ENCODE data around the gene ST3GAL4.
A peak's percentile ranks its signal among the peaks of the same experiment; 100 is the strongest.

Gene ST3GAL4

DNA sequence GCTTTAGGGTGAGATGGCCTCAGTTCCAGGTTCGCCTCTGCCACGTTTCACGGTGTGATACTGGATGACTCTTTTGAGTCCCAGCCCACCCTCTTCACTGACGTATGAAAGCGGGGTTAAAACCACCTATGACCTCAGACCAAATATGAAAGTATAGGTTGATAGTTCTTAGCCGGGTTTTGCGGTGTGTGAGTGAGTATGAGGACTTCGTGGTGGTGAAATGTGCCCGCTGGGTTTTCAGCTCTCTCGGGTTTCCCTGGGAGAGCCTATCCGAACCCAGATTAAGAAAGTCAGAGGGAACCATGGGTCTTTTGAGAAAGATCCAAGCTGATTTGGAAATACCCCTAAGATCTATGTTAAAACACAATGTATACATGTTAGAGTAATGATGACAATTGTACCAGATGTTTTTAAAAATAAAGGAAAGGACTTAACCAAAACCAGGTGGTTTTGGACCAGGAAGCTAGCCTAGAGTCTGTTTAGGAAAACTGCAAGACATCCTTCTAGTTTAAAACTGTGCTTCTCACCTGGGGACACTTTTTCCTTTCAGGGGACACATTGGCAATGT is 25.8 kb upstream of the ST3GAL4 start:
- no peak for DNase-seq (ENCODE audit: low spot score)

GRCh38 chr11:126331286-126331685 is 24.2 kb upstream of the ST3GAL4 start:
- DNase-seq (ENCODE audit: low spot score), result no peak

DNA sequence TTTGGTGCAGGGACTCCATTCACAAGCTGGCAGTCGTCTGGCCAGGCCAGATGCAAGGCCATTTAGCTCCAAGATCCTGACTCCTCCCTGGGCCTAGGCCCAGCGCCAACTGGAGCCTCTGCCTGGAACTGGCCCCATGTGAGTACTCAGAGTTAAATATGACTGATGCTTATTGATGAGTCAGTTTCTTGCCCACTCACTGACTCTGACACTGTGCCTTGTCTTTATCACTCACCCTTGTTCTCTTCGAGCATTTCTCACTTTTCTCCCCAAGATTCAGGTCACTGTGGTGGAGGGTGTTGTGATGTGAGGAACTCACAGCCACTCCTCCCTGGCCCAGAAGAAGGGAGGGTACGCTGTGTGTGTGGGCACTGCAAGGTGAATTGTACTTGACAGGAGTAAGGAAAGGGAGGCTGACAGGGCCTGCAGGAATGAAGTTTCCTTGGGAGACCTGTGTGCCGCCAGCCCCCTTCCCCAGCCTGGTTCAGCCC is 23.2 kb upstream of the ST3GAL4 start:
- DNase-seq (ENCODE audit: low spot score), result peak; percentile 86

GRCh38 chr11:126333142-126333541 is 22.3 kb upstream of the ST3GAL4 start:
- DNase-seq (ENCODE audit: low spot score), result no peak

DNA sequence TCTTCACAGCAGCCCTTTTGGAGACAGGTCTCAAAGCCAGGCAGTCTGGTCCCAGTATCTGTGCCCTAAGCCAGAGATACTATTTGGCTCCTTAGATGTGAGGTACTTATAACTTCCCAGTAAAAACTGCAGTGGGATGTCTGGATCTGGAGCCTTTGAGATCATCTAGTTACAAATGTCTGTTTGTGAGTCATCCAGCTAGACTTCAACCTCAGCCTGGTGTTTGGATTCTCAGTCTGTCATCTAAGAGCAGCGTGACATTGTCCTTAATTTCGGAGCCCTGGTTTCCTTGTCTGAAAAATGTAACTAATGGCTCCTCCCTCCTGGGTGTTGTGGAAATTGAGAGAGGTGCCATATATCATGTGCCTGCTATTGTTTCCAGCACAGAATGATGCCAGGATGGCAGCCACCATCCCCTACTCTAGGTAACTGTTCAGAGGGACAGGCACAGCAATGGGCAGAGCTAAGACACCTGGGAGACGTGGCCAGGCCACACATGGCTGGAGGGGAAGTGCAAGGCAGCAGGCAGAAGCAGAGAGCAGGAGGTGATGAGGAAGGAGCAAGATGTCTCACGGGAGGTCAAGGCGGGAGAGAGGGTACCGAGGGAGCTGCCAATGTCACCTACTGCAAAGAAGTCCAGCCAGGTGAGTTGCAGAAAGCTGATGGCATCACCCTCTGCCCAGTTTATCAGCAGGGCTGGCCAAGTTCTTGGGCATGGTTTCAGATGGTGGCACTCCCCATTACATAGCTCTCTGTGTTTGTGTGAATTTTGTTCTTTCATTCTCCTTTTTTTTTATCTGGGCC is 20.6 kb upstream of the ST3GAL4 start:
- peak; percentile 58 for DNase-seq (ENCODE audit: low spot score)

DNA sequence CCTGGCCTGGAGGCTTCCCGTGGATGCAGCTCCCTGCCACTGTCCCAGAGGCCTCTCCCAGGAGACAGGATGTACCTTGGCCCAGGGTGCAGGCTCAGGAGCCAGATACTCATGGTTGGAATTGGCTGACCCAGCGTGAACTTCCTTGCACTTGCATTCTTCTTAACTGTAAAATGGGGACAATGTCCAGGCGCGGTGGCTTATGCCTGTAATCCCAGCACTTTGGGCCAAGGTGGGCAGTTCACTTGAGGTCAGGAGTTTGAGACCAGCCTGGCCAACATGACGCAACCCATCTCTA is 20.1 kb upstream of the ST3GAL4 start:
- no peak for DNase-seq (ENCODE audit: low spot score)

DNA sequence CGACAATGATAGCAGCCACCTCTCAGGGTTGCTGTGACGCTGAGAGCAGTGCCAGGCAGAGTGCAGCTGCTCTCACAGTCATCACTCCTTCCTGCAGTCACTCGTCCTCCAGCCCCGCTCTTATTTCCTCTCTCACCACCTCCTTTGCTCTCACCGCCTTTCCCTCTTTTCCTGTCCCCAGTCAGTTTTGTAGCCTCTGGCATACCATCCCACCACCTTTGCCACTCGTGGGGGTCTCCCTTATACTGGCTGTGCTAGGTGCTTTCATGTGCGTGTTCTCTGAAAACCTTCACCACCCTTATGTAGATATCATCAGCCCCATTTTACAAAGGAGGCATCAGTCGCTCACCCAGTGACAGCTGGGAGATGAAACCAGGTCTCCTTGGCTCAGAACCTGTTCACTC is 19.3 kb upstream of the ST3GAL4 start:
- no peak for DNase-seq (ENCODE audit: low spot score)

DNA sequence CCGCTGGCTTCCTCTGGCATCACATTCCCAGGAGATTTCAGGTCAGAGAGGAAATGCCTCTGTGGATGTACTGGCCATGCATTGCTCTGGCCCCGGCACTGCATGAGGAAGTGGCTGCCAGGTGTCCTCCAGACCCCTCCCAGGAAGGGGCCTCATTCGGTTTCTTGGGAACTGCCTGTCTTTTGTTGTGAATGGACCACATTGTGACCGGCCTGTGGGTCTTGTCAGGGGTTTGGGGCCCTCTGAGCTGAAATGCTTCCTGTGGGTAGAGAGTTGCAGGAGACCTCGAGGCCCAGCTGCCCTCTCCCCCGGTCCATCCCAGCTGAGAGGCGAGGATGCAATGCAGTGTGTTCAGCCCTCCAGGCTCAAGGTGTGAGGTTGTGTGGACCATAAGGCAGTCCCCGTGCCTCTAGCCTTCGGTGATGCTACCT is 18.8 kb upstream of the ST3GAL4 start:
- DNase-seq (ENCODE audit: low spot score), result no peak

GRCh38 chr11:126337126-126337473 is 18.4 kb upstream of the ST3GAL4 start:
- no peak for DNase-seq (ENCODE audit: low spot score)

DNA sequence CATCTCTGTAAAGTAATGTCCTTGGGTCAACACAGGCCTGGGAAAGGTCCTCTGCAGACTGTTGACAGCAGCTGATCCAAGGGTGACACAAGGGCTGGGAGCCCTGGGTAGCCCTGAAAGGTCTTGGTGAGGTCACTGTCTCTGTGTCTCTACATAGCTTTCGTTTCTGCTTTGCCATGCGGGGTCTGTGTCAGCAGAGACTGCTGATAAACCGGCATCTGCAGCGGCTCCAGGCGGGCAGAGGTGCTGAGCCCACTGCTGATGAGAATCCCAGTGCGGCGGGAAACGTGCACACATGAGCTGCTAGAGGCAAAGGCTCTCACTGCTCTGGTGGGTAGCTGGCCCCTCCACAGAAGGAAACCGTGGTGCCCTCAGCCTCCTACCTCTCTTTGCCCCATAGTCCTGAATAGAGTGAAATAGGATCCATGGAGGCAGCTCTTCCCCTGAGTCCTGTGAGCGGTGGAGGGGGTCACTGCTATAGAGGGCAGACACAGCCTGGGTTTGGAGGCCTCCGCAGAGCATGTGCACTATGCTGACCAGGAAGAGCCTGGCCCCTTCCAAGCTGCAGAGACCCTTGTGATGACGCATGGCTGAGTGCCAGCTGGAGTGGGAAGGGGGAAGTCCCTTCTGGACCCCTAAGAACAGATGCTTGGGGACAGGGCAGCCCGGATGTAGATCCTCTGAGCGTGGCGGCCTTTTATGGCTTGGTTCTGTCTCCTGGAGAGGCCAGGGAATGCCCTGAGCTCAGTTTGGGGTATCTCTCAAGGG is 17.8 kb upstream of the ST3GAL4 start:
- no peak for DNase-seq (ENCODE audit: low spot score)

DNA sequence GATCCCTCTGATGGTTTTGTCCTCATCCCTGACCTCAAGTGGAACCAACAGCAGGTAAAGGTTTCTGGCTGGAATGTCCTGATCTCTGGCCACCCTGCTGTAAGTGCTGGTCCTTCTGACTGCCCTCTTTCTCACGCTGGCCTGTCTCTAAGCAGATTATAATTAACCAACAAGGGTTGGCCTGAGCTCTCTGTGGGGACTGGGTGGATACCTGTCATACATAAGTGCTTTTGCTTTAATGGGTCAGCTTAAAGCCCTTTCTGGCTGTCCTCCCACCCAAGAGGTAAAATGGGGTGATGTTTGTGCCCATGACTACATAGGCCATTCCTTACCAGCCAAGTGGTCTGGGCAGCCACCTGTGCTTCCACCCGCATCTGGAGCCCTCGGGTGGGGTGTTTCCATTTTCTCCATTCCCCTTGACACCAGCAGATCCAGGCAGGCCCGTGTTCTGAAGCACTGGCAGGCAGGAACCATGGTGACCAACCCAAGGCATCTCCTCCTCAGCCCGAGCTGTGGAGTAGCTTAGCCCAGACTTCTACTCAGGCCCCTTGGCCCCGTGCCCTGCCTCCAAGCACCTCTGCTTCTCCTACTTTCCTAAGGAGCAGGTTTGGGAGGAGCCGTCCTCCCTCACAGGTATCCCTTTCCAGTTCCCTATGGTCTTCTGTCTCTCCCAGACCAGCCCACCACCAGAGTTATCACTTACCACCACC is 17.0 kb upstream of the ST3GAL4 start:
- no peak for DNase-seq (ENCODE audit: low spot score)

DNA sequence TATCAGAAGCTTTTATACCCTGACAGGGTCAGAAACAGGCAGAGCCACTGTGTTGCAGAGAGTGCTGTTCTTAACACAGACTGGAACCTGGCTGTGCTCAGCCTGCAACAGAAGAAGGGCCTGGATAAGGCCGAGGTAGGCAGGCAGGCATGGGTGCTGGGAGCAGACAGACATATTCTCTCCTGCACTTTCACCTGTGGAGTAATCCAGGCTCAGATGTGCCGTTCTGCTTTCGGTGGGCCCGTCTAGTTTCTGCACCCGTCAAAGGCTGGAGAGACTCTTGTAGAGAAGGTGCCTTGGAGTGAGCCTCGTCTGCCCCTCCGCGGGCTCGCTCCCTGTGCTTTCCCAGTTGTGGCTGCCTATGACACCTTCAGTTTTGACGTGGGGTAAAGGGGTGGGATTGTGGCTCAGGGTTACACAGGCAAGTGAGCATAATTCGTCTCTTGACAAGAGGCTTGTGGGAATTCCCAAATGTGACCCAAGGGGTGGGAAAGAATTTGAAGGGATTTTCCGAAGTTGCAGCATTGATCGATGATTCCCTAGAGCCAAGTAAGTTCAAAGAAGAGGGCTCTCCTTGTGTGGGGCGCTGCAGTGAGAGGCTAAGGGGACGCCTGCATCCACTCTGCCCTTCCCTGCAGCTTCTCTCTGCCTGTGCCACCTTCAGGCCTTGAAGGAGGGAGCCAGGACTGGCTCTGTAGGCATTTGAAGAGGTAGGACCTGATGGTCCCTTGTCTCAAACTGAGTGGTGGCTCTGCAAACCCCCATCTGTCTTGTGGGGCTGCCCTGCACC is 16.2 kb upstream of the ST3GAL4 start:
- peak; percentile 52 for DNase-seq (ENCODE audit: low spot score)

- DNase-seq (ENCODE audit: low spot score), result peak; percentile 66
These were observed 15.5 kb upstream of the ST3GAL4 start for GRCh38 chr11:126339863-126340434.

DNA sequence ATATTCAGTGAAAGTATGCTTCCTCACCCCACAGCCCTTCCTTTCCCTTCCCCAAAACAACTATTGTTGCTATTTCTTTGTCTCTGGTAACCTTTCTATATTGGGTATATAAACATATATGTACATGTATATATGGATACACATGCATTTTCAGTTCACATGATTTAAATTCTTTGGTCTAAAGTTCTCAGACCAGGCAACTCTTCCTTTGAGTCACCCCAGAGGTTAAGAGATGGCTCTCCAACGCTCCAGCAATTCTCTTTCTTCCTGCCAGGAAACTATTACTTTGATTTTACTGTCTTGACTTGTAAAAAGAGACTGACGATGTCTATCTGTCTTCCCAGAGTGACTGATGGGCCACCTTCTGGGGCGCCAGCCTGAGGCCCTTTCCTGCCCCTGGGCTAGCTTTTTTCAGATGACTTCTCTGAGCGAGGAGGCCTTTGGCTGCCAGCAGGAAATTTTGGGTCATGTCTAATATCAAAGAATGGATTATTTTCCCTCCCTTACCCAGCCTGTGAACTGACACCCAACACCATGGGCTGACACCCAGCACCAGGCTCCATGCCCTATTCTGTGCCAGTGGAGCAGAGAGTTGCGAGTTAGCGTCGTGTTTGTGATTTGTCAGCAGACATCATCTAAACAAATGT is 14.4 kb upstream of the ST3GAL4 start:
- peak; percentile 32 for DNase-seq (ENCODE audit: low spot score)

- peak; percentile 65 for DNase-seq (ENCODE audit: low spot score)
These were observed 13.7 kb upstream of the ST3GAL4 start for GRCh38 chr11:126341760-126342161.

GRCh38 chr11:126343051-126343450 is 12.4 kb upstream of the ST3GAL4 start:
- DNase-seq (ENCODE audit: low spot score), result no peak

DNA sequence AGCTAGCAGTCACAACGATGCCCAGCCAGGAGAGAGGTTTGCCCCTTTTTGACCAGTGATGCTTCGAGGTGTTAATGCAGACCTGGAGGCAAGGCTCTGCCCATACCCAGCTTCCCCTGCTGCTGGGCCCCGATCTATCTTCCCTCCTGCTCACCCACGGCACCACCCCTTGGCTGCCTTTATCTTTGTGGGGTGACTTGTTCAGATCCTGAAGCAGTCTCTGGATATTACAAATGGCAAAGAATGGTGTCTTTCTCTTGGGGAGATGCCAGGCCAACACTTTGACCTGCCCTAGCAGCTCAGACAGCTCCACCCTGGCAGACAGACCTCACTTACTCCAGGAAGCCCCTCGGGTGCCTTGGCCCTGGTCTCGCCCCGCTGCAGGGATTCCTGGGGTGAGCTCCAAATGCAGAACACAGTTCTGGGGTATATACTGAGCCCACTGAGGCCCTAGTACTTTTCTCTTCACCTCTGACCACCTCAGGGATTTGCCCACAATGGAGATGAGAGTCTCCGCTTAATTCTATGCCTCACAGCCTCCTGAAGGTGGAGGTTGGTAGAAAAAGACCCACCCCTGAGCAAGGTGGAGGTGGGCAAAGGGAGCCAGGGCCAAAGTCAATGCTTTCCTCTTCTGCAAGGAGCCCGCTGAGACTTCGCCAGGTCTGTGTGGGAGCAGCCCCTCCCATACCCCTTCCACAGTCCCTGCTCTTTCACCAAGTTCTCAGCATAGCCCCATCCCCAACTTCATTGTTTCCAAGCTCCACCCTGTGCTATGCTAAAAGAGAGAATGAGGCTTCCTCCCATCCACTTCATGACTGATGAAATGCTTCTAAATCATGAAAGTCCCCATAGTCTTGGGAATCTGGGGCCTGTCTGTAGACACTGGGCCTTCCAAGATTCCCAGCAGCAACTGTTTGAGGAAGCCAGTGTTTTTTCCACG is 11.1 kb upstream of the ST3GAL4 start:
- DNase-seq (ENCODE audit: low spot score), result no peak

- no peak for DNase-seq (ENCODE audit: low spot score)
These were observed 10.2 kb upstream of the ST3GAL4 start for GRCh38 chr11:126345283-126345682.

DNA sequence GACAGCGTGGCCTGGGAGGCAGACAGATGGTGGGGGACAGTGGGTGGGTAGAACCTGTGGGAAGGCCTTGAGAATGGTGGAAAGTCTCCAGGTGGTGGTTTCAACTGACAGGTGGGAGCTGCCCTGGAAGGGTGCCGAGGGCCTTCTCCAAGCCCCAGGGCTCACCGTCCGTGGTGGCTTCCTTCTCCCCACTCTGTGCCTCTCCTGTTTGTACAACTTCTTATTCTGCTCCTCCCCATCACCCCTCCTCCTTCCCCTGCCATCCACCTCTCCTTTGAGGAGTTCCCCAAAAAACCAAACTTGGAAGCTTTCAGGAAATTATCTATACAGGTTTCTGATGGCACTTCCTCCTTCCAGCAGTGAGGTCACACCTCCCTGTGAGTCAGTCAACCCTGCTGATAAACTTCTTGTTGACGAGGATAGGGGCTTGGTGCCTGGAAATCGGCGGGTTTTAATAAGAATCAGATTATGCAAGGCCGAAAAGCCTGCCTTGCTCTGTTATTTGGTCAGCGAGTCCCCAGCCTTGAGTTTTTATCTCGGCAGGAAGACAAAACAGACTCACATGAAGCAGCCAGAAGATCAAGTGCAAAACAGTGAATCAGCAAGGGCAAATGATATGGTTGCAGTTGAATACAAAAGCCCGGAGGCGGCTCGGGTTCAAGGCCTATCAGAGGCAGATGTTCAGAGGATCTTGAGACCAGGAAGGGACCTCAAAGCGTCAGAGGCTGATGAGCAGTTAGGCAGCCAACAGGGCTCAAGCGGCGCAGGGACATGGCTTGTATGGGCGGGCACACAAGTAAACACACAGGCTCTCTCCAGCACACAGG is 9.5 kb upstream of the ST3GAL4 start:
- DNase-seq (ENCODE audit: low spot score), result peak; percentile 35

Measured in kidney tubule cell (primary cell).